HG03175 (cell line): ENCODE results near the gene FLT1.

ENCODE experiments used
- ATAC-seq: cut with Tn5 transposase; IDR thresholded peaks from one replicate; pipeline ENCODE4 v1.9.1; 2021; ENCODE audit warnings: mild to moderate bottlenecking, moderate library complexity; ENCODE audit not compliant: unreplicated experiment

FLT1 gene

GRCh38 chr13:28429685-28430290, 65.1 kb downstream of the FLT1 start:
- peak; percentile 95 for ATAC-seq

DNA sequence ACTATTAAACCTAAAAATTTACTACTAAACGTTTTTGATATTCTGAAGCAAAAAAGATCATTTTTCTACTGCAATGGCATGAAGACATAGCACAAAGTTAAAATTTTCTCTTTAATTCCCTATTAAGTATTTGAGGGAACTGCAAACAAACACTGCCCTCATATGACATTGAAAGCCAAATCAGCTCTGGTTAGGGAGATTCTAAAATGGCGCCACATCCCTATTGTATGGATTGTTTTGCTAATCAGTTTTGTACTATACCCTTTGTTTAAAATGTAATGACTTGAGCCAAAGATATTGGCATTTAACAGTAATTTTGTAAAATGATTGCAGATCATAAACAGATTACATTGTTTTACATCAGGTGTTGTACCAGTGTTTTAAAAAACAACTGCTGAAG, 65.8 kb downstream of the FLT1 start:
- no peak for ATAC-seq

DNA sequence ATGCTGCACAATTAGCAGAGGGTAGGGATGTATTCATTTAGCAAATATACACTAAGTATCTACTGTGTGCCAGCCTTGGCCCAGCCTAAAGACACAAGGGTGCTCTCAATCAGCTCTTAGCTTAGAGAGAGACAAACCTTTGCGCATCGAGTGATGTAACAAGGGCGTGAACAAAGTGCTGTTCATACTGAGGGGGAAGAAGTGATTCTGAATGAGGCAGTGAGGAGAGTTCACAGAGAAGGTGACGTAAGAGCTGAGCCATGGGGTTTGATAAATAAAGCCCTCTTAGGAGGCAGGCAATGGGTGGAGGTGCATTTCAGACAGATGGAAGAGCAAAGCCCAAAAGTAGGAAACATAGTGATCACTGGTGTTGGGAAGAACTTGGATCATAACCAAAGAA, 68.5 kb downstream of the FLT1 start:
- no peak for ATAC-seq

GRCh38 chr13:28425793-28426192, 69.1 kb downstream of the FLT1 start:
- ATAC-seq, result no peak

DNA sequence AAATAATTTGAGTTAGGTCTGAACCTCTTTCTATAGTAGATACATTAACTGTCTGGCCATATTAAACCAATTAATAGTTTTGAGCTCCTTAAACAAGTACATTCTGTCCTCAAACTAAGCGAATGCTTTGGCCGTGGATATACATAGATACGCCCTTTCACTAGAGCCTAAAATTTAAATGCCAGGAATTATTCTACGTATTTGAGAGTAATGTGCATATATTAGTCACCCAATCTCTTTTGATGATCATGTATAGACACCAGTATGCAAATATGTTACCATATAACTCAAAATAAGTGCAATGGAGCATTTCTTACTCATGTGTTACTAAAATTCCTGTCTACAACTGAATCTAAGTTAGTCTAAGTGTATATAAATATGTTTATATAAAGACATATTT, 70.4 kb downstream of the FLT1 start:
- no peak for ATAC-seq

DNA sequence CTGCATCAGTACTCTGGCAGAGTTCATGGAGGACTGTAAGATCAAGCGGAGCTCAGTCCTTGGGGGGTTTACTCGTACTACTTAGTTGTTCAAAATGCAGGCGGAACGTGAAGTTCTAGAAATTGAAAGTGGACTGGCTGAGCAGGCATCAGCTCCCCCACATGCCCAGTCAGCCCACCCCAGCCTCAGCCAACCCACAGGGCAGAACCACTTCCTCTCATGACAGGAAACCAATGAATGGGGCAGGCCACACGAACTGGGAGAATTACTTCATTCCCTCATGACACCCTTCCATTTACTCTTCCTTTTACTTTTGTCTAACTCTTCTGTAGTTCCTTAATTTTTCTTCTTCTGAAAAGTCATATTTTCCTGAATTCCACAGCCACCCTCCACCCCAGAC, 71.9 kb downstream of the FLT1 start:
- peak; percentile 84 for ATAC-seq

DNA sequence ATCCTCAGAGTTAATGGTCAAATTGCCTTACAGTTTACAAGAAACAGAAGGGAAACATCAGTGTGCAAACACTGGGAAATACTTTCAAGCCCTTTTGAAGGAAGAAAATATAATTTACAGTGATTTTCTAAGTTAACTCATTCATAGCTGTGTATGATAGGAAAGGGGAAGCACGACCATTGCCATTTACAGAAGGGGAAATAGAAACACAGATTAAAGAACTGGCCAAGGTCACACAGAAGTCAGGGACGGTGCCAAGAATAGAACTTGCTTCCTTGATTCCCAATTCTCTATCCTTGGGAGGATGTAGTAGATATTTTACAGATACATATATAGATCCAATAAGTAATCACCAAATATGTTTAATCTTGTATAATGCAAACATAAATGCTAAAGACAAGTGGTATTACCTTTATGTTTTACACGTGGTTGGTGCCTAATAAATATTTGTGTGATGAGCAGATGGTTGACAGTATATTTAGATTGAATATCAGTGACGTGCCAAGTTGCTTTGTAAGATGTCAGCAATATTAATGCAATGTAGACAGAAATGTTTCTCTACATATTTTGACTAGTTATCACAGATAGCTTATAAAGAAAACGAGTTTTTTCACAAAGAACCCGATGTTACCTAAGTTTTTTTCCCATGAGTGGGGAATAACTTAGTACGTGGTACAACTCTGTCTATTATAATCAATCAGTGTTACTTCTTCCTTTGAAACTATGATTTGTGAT, 73.1 kb downstream of the FLT1 start:
- ATAC-seq, result no peak

DNA sequence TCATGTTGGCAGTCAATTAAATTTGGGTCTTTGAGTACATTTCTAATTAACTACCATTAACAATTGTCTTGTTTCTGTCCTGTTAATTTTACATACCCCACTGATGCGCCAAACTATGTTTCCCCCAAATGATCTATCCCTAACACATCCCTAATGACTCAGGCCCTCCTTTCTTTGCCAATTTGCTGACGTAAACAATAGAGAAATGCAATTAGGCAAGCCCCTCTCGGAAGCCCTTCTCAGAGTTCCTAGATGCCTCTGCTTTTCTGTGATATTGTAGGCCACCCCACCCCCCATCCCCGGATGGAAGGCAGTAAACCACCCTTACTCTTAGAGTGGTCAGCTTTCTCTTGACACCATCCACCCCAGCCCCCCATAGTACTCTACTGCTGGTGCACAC, 74.2 kb downstream of the FLT1 start:
- no peak for ATAC-seq

GRCh38 chr13:28415994-28416421, 78.9 kb downstream of the FLT1 start:
- ATAC-seq, result peak; percentile 58

DNA sequence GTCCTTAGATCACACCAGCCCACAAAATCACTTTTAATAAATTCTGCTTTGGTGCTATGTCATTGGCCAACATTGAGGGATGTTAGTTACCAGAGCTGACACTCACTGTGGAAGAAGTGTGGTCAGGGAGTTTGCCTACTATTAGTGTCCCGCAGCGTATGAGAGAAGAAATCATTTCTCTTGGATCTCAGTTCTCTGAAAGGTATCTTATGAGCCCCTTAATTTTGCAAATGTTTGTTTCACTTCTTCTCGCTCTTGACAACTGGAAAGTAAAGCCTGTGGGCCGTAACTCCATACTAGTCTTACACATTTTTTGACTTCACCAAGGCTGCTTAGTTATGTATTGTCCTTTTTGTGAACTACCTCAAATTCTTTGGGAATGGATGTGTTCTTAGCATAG, 80.9 kb downstream of the FLT1 start:
- no peak for ATAC-seq

DNA sequence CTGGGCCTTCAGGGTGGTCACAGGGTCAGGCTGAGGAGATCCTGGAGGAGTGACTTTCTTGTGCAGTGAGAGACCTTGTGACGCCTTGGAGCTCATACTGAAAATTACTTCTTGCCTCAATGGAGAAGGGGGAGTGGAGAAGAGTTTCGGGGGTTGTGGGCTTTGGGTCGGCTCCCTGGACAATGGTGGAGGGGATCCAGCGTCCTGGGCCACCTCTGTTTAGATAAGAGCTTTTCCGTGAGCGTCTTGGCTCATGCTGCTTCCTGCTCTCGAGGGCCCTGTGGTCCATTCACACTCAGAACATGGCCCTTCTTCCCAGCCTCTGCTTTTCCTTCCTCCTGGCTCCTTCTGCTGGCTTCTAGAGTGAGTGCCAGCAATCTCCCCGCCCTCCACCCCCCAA, 81.9 kb downstream of the FLT1 start:
- no peak for ATAC-seq

DNA sequence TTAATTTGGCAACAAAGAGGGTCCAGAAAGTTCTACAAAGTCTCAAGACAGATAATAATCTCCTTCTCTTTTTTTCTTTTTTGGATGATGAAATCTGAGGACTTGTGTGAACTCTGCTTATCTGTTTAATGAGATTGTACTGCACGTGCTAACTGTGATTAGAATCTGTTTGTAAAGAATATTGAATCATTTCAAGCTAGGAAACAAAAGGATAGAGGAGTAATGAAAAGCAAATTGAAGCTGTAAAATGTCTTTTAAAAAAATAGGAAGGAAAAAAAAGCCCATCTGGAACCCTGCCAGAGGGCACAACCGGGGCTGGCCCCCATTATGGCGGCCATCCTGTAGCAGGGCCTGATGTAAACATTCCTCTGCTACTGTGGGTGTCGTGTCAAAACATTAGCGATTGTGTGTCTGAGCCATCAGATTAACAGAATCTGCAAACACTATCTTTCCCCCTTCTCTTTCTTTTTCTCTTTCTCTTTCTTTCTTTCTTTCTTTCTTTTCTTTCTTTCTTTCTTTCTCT, 83.0 kb downstream of the FLT1 start:
- no peak for ATAC-seq

DNA sequence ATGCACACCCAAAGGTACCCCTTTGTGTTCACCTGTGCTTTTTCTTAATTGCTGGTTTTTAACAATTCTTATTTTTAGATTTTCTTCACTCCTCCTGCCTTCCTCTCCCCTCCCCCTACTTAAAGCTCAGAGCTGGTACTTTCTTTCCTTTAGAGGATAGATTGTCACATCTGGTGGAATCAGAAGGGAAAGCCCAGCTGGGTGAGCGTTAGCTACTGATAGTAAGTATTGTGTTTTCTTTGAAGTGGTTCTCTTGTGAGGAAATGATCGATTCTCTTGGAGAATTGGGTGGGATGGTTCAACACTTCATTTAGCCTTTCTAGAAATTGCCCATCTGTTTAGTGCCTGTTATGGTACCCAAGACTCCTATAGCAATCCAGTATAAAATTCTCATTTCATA, 84.8 kb downstream of the FLT1 start:
- ATAC-seq, result no peak

GRCh38 chr13:28409648-28410047, 85.3 kb downstream of the FLT1 start:
- ATAC-seq, result no peak

DNA sequence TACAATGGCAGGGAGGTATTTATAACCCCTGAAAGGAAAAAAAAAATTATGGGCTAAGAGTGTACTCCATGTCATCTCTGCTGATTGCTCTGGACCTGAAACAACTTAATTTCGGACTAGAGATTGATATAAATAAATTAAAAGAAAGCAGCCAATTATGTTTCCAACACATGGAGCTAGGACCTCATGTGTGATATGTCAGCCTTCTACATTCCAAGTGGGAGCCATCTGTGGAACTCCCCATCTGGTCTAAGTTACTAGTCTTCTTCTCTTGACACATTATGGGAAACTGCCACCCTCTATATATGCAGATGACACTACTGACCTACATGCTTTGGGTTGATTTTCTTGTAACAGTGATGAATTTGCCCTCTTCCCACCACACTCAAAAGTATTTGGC, 86.1 kb downstream of the FLT1 start:
- no peak for ATAC-seq

DNA sequence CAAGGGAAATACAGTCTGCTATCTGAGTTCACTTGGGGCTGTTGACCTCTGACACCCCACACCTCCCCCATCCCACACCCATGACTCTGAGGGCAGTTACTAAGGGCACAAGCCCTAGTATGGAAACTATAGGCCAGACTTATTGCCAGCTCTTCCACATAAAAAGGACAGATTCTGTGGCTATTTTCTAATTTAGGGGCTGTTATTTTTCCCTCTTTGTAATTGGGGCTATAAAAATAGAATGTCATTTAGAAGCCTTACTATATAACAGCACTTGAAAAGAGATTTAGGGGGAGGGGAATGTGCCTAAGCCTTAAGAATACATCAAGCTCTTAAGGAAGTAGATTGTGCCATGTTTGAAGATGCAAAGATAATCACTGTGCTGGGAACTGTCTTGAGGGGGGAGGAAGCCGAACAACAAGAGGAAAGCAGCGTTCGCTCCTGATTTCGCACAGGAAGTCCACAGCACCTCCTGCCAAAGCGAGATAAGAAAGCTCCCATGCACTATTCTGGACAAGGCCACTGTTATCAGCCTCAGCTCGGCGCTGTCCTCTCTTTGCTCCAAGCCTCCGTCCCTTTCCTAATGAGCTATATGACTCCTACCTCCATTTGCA, 86.6 kb downstream of the FLT1 start:
- ATAC-seq, result no peak

DNA sequence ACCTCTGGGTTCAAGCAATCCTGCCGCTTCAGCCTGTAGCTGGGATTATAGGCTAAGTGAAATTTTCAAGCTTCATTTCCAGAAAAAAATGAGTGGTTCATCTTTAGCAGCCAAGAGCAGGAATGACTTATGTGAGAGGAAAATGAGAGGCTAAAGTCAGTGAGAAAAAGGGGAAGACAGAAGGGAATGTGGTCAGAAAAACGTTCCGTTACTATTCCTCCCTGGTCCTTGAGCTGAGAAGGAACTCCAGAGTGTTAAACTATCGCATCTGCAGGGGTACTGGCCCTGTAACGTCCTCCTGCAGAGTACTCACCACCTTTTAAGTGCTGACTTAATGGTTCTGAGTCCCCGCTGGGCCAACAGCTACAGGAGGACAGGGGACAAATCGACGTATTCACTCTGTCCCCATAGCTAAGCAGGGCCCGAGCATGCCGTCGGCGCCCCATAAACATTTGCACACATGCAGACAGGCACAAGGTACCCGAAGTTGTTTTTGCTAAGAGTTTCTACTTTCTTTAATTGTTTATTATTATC, 88.1 kb downstream of the FLT1 start:
- ATAC-seq, result no peak

GRCh38 chr13:28402057-28402381, 92.9 kb downstream of the FLT1 start:
- no peak for ATAC-seq

GRCh38 chr13:28401303-28402056, 93.4 kb downstream of the FLT1 start:
- peak; percentile 62 for ATAC-seq

DNA sequence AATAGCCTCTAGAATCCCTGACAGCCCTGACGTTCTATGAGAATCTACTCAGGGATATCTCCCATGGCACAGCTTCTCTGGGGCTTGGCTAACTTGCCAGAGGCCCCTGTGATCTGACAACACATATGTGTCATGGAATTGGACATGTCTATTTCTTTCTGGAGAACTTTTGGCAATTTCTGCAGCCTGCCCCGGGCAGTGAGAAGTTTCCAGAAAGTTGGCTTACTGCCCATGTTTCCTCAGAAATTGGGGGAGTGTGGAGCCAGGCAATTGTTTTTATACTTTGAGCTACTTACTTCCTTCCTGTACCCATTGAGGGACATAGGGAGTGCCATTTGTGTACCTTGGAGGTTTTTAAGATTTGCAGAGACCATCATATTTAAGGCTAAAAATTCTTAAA, 98.9 kb downstream of the FLT1 start:
- ATAC-seq, result no peak

DNA sequence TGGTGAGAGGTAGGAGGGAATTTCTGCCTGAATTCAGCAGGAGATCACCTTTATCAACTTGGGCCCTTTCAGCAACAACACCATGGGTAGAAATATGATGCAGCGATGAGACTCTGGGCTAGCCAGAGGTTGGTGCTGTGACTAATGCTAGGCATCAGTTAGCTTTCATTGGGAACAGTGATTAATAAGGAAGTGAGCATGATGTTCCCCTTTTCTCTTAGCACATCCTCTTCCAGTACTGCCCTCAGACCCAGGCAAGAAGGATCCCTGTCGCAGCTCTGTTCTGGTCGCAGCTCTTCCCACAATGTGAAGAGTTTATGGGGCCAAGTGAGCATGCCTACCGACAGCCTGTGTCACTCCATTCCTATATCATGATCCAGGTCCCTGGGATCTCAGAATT, 100.5 kb downstream of the FLT1 start:
- no peak for ATAC-seq
